H1 (cell line): ENCODE measurements around the gene KCNMA1. TPM values are rescaled to one million over a fixed set of nuclear protein-coding genes. Genes with fewer than 3 reads are reported as not detected.

Source experiments
- RBBP5 ChIP-seq: IDR thresholded peaks from 2 replicates; pipeline ENCODE4 v1.7.1; 2012; ENCODE audit warnings: low read depth, mild to moderate bottlenecking, inconsistent platforms, low read length, moderate library complexity, borderline replicate concordance
- polyA plus RNA-seq, 7 experiments: library from polyadenylated mRNA; depleted of rRNA in 3 of 7; stranded (reverse) in 5 of 7; unstranded in 2 of 7; fragments of >200 nt in 5 of 7; fragments of 200-250 nt in 2 of 7; gene quantifications; 1 replicate in 5 of 7; 2 replicates in 1 of 7; 4 replicates in 1 of 7; pipeline versions ENCODE4 v1.2.1 to v1.2.3, GENCODE V29; 2011 to 2013; ENCODE audit warnings: missing spikeins in 2 of 7, mixed read lengths in 2 of 7
- total RNA-seq: library from RNA; stranded (reverse); fragmentation: NEBNext Ultra II Directional; extraction: Animal tissue kit (Norgen Biotek cat#: 25700); gene quantifications from 2 replicates; pipeline ENCODE4 v1.2.1, GENCODE V29; 2021
- TF ChIP-seq, protein P1 (sequence below): IDR thresholded peaks from 2 replicates; pipeline ENCODE4 v1.6.1; 2011; ENCODE audit warnings: low read length, improper control_type of control experiment

KCNMA1 gene
- total and polyA plus RNA-seq, 2 of the 8 experiments (the other 6 are each of a cell fraction or from before 2014, with no cell fraction given): 10.2 to 11.1 TPM

- no peak for TF ChIP-seq RBBP5
- TF ChIP-seq, protein P1, sequence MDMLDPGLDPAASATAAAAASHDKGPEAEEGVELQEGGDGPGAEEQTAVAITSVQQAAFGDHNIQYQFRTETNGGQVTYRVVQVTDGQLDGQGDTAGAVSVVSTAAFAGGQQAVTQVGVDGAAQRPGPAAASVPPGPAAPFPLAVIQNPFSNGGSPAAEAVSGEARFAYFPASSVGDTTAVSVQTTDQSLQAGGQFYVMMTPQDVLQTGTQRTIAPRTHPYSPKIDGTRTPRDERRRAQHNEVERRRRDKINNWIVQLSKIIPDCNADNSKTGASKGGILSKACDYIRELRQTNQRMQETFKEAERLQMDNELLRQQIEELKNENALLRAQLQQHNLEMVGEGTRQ: no peak
These were observed 403.0 kb downstream of the KCNMA1 start (continued) for GRCh38 chr10:77234599-77234998.
